GM20000 (cell line): ENCODE data around the gene PKD1.

Experiments
- DNase-seq: peaks from one replicate; pipeline ENCODE4 v3.0.0; 2012; ENCODE audit warnings: low spot score
- TF ChIP-seq, protein P1 (sequence below): IDR thresholded peaks from 2 replicates; pipeline ENCODE4 v1.5.1; 2012; ENCODE audit warnings: mild to moderate bottlenecking, control low read depth; ENCODE audit errors: extremely low read depth, missing control alignments

PKD1 gene

DNA sequence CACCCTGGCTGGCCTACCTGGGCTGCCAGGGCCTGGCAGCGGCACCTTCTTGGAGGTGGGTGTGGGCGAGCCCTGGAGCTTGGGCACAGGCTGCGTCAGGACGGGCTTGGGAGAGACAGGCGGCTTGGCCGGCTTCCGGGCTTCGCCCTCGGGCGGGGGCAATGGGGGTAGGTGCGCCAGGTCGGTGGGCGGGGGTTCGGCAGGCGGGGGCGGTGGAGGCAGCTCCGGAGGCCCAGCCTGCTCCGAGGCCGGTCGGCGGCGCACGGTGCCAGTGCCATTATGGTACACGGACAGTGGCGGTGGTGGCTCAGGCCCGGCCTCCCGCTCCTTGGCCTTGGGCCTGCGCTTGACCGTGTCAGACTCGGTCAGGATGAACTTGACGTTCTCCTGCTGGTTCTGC, 43.9 kb upstream of the PKD1 start:
- DNase-seq, result no peak
- TF ChIP-seq, protein P1, sequence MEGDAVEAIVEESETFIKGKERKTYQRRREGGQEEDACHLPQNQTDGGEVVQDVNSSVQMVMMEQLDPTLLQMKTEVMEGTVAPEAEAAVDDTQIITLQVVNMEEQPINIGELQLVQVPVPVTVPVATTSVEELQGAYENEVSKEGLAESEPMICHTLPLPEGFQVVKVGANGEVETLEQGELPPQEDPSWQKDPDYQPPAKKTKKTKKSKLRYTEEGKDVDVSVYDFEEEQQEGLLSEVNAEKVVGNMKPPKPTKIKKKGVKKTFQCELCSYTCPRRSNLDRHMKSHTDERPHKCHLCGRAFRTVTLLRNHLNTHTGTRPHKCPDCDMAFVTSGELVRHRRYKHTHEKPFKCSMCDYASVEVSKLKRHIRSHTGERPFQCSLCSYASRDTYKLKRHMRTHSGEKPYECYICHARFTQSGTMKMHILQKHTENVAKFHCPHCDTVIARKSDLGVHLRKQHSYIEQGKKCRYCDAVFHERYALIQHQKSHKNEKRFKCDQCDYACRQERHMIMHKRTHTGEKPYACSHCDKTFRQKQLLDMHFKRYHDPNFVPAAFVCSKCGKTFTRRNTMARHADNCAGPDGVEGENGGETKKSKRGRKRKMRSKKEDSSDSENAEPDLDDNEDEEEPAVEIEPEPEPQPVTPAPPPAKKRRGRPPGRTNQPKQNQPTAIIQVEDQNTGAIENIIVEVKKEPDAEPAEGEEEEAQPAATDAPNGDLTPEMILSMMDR, result no peak

DNA sequence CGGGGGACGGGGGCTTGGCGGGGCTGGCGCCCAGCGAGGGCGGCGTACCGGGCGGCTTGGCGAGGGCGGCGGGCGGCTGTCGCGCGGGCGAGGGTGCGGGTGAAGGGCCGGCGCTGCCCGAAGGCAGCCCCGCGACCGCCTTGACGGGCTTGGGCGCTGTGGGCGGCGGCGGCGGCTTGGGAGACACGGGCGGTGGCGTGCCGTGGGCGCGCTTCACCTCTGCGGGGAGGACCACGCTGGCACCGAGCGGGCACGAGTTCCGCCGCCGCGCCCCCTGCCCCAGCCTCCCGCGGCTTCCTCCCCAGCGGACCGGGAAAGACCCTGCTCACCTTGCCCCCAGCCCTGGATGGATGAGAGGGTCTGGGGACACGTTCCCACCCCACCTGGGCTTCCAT, 43.4 kb upstream of the PKD1 start:
- TF ChIP-seq, protein P1, result no peak
- DNase-seq, result no peak

DNA sequence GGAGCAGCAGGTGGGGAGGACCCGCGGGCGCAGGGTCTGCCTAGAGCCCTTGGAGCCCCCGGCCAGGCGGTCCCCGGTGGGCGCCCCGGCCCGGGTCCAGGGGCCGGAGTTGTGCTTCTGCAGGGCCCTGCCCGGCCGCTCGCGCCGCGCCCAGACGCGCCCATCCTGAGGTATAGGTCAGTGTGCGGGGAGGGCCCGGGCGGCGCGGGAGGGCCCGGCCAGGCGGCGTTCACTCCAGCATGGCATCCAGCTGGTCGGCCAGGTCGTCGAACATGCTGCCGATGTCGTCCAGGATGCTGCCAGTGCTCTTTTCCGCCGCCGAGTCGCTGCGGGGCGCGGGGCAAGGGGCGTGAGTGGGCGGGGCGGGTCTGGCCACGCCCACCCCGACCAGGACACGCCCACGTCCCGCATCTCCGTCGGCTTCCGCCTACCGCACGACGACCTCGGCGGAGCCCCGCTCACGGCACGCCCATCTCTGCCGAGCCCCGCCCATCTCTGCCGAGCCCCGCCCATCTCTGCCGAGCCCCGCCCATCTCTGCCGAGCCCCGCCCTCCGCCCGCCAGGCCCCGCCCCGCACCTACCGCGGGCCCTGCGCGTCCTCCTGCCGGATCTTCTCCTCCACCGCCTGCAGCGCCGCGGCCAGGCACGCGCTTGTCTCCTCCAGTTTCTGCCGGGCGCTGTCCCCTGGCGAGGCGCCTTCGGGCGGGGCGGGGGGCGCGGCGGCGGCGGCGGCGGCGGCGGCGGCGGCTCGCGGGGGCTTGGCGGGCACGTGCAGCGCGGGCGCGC, 42.8 kb upstream of the PKD1 start:
- TF ChIP-seq, protein P1, result no peak
- peak; percentile 69 for DNase-seq

- DNase-seq, result no peak
- TF ChIP-seq, protein P1, result no peak
Observed at GRCh38 chr16:2177561-2177960, 41.9 kb upstream of the PKD1 start.

DNA sequence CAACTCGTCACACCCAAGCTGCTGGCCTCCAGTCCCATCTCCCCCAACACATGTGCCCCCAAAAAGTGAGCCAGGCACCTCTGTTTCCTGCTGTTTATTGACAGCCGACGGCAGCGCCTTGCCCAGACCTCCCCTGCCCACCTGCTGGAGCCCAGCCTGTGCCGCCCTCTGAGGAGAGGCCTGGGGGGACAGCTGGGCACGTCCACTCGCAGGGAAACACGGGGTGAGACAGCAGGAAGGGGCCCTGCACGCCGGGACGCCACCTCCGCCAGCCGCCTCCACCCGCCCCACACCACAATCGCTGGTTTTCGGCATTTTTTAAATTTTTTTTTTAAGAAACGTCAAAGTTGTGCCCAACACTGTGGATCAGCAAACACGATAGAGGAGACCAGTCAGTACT, 41.4 kb upstream of the PKD1 start:
- DNase-seq, result no peak
- TF ChIP-seq, protein P1, result no peak

DNA sequence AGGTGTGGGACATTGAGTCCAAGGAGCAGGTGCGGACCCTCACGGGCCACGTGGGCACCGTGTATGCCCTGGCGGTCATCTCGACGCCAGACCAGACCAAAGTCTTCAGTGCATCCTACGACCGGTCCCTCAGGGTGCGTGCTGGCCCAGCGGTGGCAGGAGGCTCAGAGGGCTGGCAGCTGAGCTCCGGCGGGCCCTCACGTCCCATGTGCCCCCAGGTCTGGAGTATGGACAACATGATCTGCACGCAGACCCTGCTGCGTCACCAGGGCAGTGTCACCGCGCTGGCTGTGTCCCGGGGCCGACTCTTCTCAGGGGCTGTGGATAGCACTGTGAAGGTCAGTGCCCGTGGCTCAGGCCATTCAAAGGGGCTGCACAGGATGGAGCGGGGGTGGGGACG, 40.3 kb upstream of the PKD1 start:
- DNase-seq, result no peak
- TF ChIP-seq, protein P1, result no peak

GRCh38 chr16:2175454-2175853, 39.8 kb upstream of the PKD1 start:
- TF ChIP-seq, protein P1, result no peak
- no peak for DNase-seq
